BE2C (cell line): ENCODE data around the gene STRBP.

ENCODE experiments used
- DNase-seq: peaks from one replicate; pipeline ENCODE4 v3.0.0-alpha.2; 2020
- H3K27me3 ChIP-seq: fragments of 250-450 bp; sonication (Bioruptor Pico); 2 replicates; pipeline ENCODE4 v1.5.1; 2020; ENCODE audit warnings: mild to moderate bottlenecking
- H3K36me3 ChIP-seq: fragments of 250-450 bp; sonication (Bioruptor Pico); 2 replicates; pipeline ENCODE4 v1.5.1; 2020; ENCODE audit warnings: mild to moderate bottlenecking
- H3K4me1 ChIP-seq: fragments of 250-450 bp; sonication (Bioruptor Pico); 2 replicates; pipeline ENCODE4 v1.5.1; 2020
- H3K4me3 ChIP-seq: 2 replicates; pipeline ENCODE4 v1.5.1; 2011; ENCODE audit warnings: low read depth, low read length
- H3K9me3 ChIP-seq: fragments of 250-450 bp; sonication (Bioruptor Pico); 2 replicates; pipeline ENCODE4 v1.5.1; 2020
- TF ChIP-seq, protein P1 (sequence below): IDR thresholded peaks from 2 replicates; pipeline ENCODE4 v1.5.1; 2012; ENCODE audit warnings: mild to moderate bottlenecking, low read depth, low read length

Gene STRBP

GRCh38 chr9:123072407-123072995, 195.9 kb downstream of the STRBP start:
- peaks cover 20% of the 10 kb centered on the region for H3K36me3 ChIP-seq
- TF ChIP-seq, protein P1, sequence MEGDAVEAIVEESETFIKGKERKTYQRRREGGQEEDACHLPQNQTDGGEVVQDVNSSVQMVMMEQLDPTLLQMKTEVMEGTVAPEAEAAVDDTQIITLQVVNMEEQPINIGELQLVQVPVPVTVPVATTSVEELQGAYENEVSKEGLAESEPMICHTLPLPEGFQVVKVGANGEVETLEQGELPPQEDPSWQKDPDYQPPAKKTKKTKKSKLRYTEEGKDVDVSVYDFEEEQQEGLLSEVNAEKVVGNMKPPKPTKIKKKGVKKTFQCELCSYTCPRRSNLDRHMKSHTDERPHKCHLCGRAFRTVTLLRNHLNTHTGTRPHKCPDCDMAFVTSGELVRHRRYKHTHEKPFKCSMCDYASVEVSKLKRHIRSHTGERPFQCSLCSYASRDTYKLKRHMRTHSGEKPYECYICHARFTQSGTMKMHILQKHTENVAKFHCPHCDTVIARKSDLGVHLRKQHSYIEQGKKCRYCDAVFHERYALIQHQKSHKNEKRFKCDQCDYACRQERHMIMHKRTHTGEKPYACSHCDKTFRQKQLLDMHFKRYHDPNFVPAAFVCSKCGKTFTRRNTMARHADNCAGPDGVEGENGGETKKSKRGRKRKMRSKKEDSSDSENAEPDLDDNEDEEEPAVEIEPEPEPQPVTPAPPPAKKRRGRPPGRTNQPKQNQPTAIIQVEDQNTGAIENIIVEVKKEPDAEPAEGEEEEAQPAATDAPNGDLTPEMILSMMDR, result no peak
- no peaks in the 10 kb centered on the region for H3K9me3 ChIP-seq

More at GRCh38 chr9:123072407-123072995, 195.9 kb downstream of the STRBP start:
- no peaks in the 10 kb centered on the region for H3K27me3 ChIP-seq
- no peaks in the 10 kb centered on the region for H3K4me1 ChIP-seq
- H3K4me3 ChIP-seq, result no peak overlapping the region
- no peak for DNase-seq
